Aorta (tissue), 5 donors: ENCODE results near the gene PRKAB1. TPM values are rescaled to one million over a fixed set of nuclear protein-coding genes. Genes with fewer than 3 reads are reported as not detected.

Experiments
- ATAC-seq: fragments of 200-7000 bp; cut with Tn5 transposase; one replicate; pipeline ENCODE4 v1.9.1; 2022; ENCODE audit warnings: moderate library complexity; ENCODE audit not compliant: low FRiP score
- DNase-seq, 2 donors: peaks; one replicate each; pipeline ENCODE4 v3.0.0-alpha.2; 2020
- H3K27ac ChIP-seq, 2 donors: one replicate each; pipeline ENCODE4 v1.5.1; 2013; ENCODE audit warnings: low read length in 2 of 2, mild to moderate bottlenecking in 2 of 2, moderate library complexity in 2 of 2, control low read depth in 1 of 2, inconsistent platforms in 1 of 2, low read depth in 1 of 2
- H3K27me3 ChIP-seq, 2 donors: one replicate each; pipeline ENCODE4 v1.6.1; 2013; ENCODE audit warnings: control low read depth in 1 of 2, low read length in 1 of 2, mild to moderate bottlenecking in 1 of 2, moderate library complexity in 1 of 2; ENCODE audit not compliant: insufficient read depth in 2 of 2, control insufficient read depth in 1 of 2
- H3K36me3 ChIP-seq, 2 donors: one replicate each; pipeline ENCODE4 v1.6.1; 2013; ENCODE audit warnings: control low read depth in 1 of 2, low read length in 1 of 2, mild to moderate bottlenecking in 1 of 2; ENCODE audit not compliant: insufficient read depth in 2 of 2, control insufficient read depth in 1 of 2
- H3K4me1 ChIP-seq, 2 donors: one replicate each; pipeline ENCODE4 v1.6.1; 2013; ENCODE audit warnings: low read length in 2 of 2, control low read depth in 1 of 2, mild to moderate bottlenecking in 1 of 2, moderate library complexity in 1 of 2; ENCODE audit not compliant: insufficient read depth in 2 of 2, control insufficient read depth in 1 of 2
- H3K4me3 ChIP-seq, 2 donors: one replicate each; pipeline ENCODE4 v1.5.1; 2013; ENCODE audit warnings: low read length in 2 of 2, control low read depth in 1 of 2, mild to moderate bottlenecking in 1 of 2
- H3K9me3 ChIP-seq: one replicate; pipeline ENCODE4 v1.6.1; 2013; ENCODE audit warnings: mild to moderate bottlenecking, low read length; ENCODE audit not compliant: control insufficient read depth
- WGBS, 2 donors: extraction: QIAGEN DNeasy Blood & Tissue Kit; methylation state at CpG; one replicate each; pipeline ENCODE4 v1.1.7; 2013; 5-methylcytosine and 5-hydroxymethylcytosine counted together
- intact Hi-C, 2 donors: fragments of 100-400 bp; cut with DNase I; formaldehyde crosslinking; loops; one replicate each; pipeline versions ENCODE4 v1.14.2 to v1.15.0; 2022
- polyA plus RNA-seq, 2 donors: library from polyadenylated mRNA; stranded (reverse); fragments of 200-250 nt; gene quantifications; one replicate each; pipeline ENCODE4 v1.2.3, GENCODE V29; 2013
- total RNA-seq, 2 donors: library from RNA; stranded (reverse); fragmentation: NEBNext Ultra II Directional; extraction: Animal tissue kit (Norgen Biotek cat#: 25700); gene quantifications; one replicate each; pipeline ENCODE4 v1.2.1, GENCODE V29; 2021
- donor health status: healthy with polysubstance abuse.
- donor health status: Bipolar disorder and iron deficiency.
- donor health status: DM: no; HTN: no; CAD: no.
- donor health status: DM: no; HTN: no; CAD: no.
- donor health status: DM: yes; HTN: yes; CAD: no.

The PRKAB1 gene
- total and polyA plus RNA-seq, 4 donors: 8.8 to 27.0 (median 25.3) TPM

GRCh38 chr12:119676573-119676972 is 8.6 kb downstream of the PRKAB1 start:
- no peak overlapping the region for H3K4me3 ChIP-seq
- no peak for DNase-seq
- H3K27ac ChIP-seq: no peak overlapping the region
- peaks cover 0 to 8% of the 10 kb centered on the region in 2 donors for H3K36me3 ChIP-seq
- intact Hi-C loops: loop anchor here in 1 of 2 donors (10.0 kb wide), 1 partner anchor 208 kb away; no protein-coding TSS in a partner anchor
- H3K27me3 ChIP-seq: no peaks in the 10 kb centered on the region
- no peaks in the 10 kb centered on the region for H3K9me3 ChIP-seq
- 90 to 92% methylated on average over 13 of the region's 13 CpGs for WGBS, 2 donors
- ATAC-seq: no peak
- H3K4me1 ChIP-seq: no peaks in the 10 kb centered on the region

- H3K36me3 ChIP-seq: peaks cover 0 to 8% of the 10 kb centered on the region in 2 donors
- 75 to 78% methylated on average over 7 of the region's 7 CpGs for WGBS, 2 donors
- no peak for DNase-seq
- intact Hi-C loops: loop anchor here in 1 of 2 donors (10.0 kb wide), 1 partner anchor 206 kb away; no protein-coding TSS in a partner anchor
- no peak for ATAC-seq
- H3K9me3 ChIP-seq: no peaks in the 10 kb centered on the region
- no peak overlapping the region for H3K4me3 ChIP-seq
- no peak overlapping the region for H3K27ac ChIP-seq
- H3K4me1 ChIP-seq: no peaks in the 10 kb centered on the region
- no peaks in the 10 kb centered on the region for H3K27me3 ChIP-seq
These were observed 10.5 kb downstream of the PRKAB1 start for GRCh38 chr12:119678459-119678858.

- peaks cover 0 to 8% of the 10 kb centered on the region in 2 donors for H3K36me3 ChIP-seq
These were observed 11.1 kb downstream of the PRKAB1 start for GRCh38 chr12:119679081-119679480.

GRCh38 chr12:119679490-119679889 is 11.6 kb downstream of the PRKAB1 start:
- no peaks in the 10 kb centered on the region for H3K27me3 ChIP-seq

More at GRCh38 chr12:119679081-119679480, 11.1 kb downstream of the PRKAB1 start:
- H3K4me3 ChIP-seq: no peak overlapping the region
- no peak overlapping the region for H3K27ac ChIP-seq
- no peaks in the 10 kb centered on the region for H3K4me1 ChIP-seq
- intact Hi-C loops: loop anchor here in 1 of 2 donors (10.0 kb wide), 1 partner anchor 206 kb away; no protein-coding TSS in a partner anchor
- DNase-seq (no peak), ATAC-seq (no peak)
- H3K9me3 ChIP-seq: no peaks in the 10 kb centered on the region
- 85% methylated on average over 5 of the region's 5 CpGs for WGBS, 2 donors
- no peaks in the 10 kb centered on the region for H3K27me3 ChIP-seq

GRCh38 chr12:119681111-119681510 is 13.2 kb downstream of the PRKAB1 start:
- H3K36me3 ChIP-seq: peaks cover 0 to 4% of the 10 kb centered on the region in 2 donors
- H3K9me3 ChIP-seq: no peaks in the 10 kb centered on the region
- no peaks in the 10 kb centered on the region for H3K27me3 ChIP-seq
- 76 to 79% methylated on average over 8 of the region's 8 CpGs for WGBS, 2 donors
- no peak overlapping the region for H3K4me3 ChIP-seq
- ATAC-seq (no peak), DNase-seq (no peak)
- no peaks in the 10 kb centered on the region for H3K4me1 ChIP-seq
- H3K27ac ChIP-seq: no peak overlapping the region
- intact Hi-C loops: no loop called here

More at GRCh38 chr12:119679490-119679889, 11.6 kb downstream of the PRKAB1 start:
- Histone ChIP-seq H3K4me1 (no peaks in the 10 kb centered on the region), H3K9me3 (no peaks in the 10 kb centered on the region), H3K36me3 (peaks cover 0 to 6% of the 10 kb centered on the region in 2 donors), H3K27ac (no peak overlapping the region), H3K4me3 (no peak overlapping the region)
- WGBS, 2 donors: 90 to 93% methylated on average over 10 of the region's 10 CpGs
- DNase-seq: no peak
- no peak for ATAC-seq
- intact Hi-C loops: loop anchor here in 1 of 2 donors (10.0 kb wide), 1 partner anchor 205 kb away; no protein-coding TSS in a partner anchor

- no peak for ATAC-seq
- H3K36me3 ChIP-seq: peaks cover 0 to 2% of the 10 kb centered on the region in 2 donors
- intact Hi-C loops: no loop called here
These were observed 14.1 kb downstream of the PRKAB1 start for GRCh38 chr12:119681728-119682638.

GRCh38 chr12:119682639-119683252 is 14.8 kb downstream of the PRKAB1 start:
- no peaks in the 10 kb centered on the region for H3K9me3 ChIP-seq
- no peak for DNase-seq
- peaks cover 0 to 2% of the 10 kb centered on the region in 2 donors for H3K36me3 ChIP-seq
- 80 to 93% methylated on average over 3 of the region's 3 CpGs for WGBS, 2 donors
- H3K27me3 ChIP-seq: no peaks in the 10 kb centered on the region
- H3K27ac ChIP-seq: no peak overlapping the region
- intact Hi-C loops: no loop called here
- no peak overlapping the region for H3K4me3 ChIP-seq
- no peaks in the 10 kb centered on the region for H3K4me1 ChIP-seq
- peak; percentile 16 for ATAC-seq

More at GRCh38 chr12:119681728-119682638, 14.1 kb downstream of the PRKAB1 start:
- no peaks in the 10 kb centered on the region for H3K27me3 ChIP-seq
- H3K9me3 ChIP-seq: no peaks in the 10 kb centered on the region
- no peak overlapping the region for H3K27ac ChIP-seq
- DNase-seq: no peak
- H3K4me3 ChIP-seq: no peak overlapping the region
- 61 to 69% methylated on average over 9 of the region's 9 CpGs for WGBS, 2 donors
- no peaks in the 10 kb centered on the region for H3K4me1 ChIP-seq

- Histone ChIP-seq H3K4me1 (no peaks in the 10 kb centered on the region), H3K9me3 (no peaks in the 10 kb centered on the region), H3K4me3 (no peak overlapping the region), H3K27me3 (no peaks in the 10 kb centered on the region), H3K27ac (no peak overlapping the region), H3K36me3 (peaks cover 0 to 2% of the 10 kb centered on the region in 2 donors)
- WGBS, 2 donors: 78 to 83% methylated on average over 6 of the region's 6 CpGs
- ATAC-seq: no peak
- intact Hi-C loops: no loop called here
- DNase-seq: no peak
These were observed 15.5 kb downstream of the PRKAB1 start for GRCh38 chr12:119683413-119683812.
